Loucy (cell line): ENCODE data around the gene LYZL6.

ENCODE experiments used
- H2AFZ ChIP-seq: fragments of 200-600 bp; sonication (generic); 2 replicates; pipeline ENCODE4 v1.6.0; 2016; ENCODE audit warnings: antibody characterized with exemption, mild to moderate bottlenecking, low read length, moderate library complexity
- H3F3A ChIP-seq: fragments of 200-600 bp; 2 replicates; pipeline ENCODE4 v1.6.0; 2016; ENCODE audit warnings: antibody characterized with exemption, low read depth, mild to moderate bottlenecking
- H3K27me3 ChIP-seq: fragments of 200-600 bp; sonication (generic); 2 replicates; pipeline ENCODE4 v1.6.1; 2014; ENCODE audit warnings: low read length, mild to moderate bottlenecking; ENCODE audit not compliant: insufficient read depth, poor library complexity, severe bottlenecking
- H3K36me3 ChIP-seq: fragments of 200-600 bp; sonication (generic); 2 replicates; pipeline ENCODE4 v1.6.1; 2016; ENCODE audit warnings: low read length; ENCODE audit not compliant: insufficient read depth
- H3K4me1 ChIP-seq: fragments of 200-600 bp; sonication (generic); 2 replicates; pipeline ENCODE4 v1.5.1; 2014; ENCODE audit warnings: low read length, mild to moderate bottlenecking; ENCODE audit not compliant: insufficient read depth, poor library complexity, severe bottlenecking
- H3K4me2 ChIP-seq: fragments of 200-600 bp; sonication (generic); 2 replicates; pipeline ENCODE4 v1.6.0; 2014; ENCODE audit warnings: antibody characterized with exemption, low read length, low read depth, mild to moderate bottlenecking; ENCODE audit not compliant: poor library complexity, severe bottlenecking
- H3K4me3 ChIP-seq: fragments of 200-600 bp; sonication (generic); 2 replicates; pipeline ENCODE4 v1.5.1; 2014; ENCODE audit warnings: low read length, mild to moderate bottlenecking, mixed read lengths; ENCODE audit not compliant: poor library complexity, severe bottlenecking
- H3K79me2 ChIP-seq: fragments of 200-600 bp; sonication (generic); 2 replicates; pipeline ENCODE4 v1.6.1; 2014; ENCODE audit warnings: low read length; ENCODE audit not compliant: insufficient read depth
- H3K9ac ChIP-seq: fragments of 200-600 bp; sonication (generic); 2 replicates; pipeline ENCODE4 v1.6.0; 2014; ENCODE audit warnings: mild to moderate bottlenecking, low read depth, low read length, moderate library complexity; ENCODE audit not compliant: poor library complexity, severe bottlenecking
- H3K9me2 ChIP-seq: fragments of 200-600 bp; sonication (generic); replicated peaks from 2 replicates; pipeline ENCODE4 v1.6.1; 2016; ENCODE audit warnings: low read depth, low read length, mixed read lengths
- H3K9me3 ChIP-seq: fragments of 200-600 bp; sonication (generic); 2 replicates; pipeline ENCODE4 v1.6.1; 2014; ENCODE audit warnings: mild to moderate bottlenecking, antibody characterized with exemption, low read length, low read depth; ENCODE audit not compliant: insufficient read depth
- H4K20me1 ChIP-seq: fragments of 200-600 bp; sonication (generic); 2 replicates; pipeline ENCODE4 v1.6.0; 2014; ENCODE audit warnings: antibody characterized with exemption, low read length, mild to moderate bottlenecking; ENCODE audit not compliant: insufficient read depth, poor library complexity, severe bottlenecking
- EZH2phosphoT487 ChIP-seq: fragments of 200-600 bp; IDR thresholded peaks from 2 replicates; pipeline ENCODE4 v1.6.1; 2018; ENCODE audit warnings: antibody characterized with exemption, mild to moderate bottlenecking, moderate library complexity, borderline replicate concordance
- TF ChIP-seq, protein P1 (sequence below): fragments of 200-600 bp; sonication (generic); conservative IDR thresholded peaks from 2 replicates; pipeline ENCODE4 v1.5.1; 2014; ENCODE audit warnings: mild to moderate bottlenecking, antibody characterized with exemption, low read length

The LYZL6 gene

GRCh38 chr17:35918665-35919064 is 24.8 kb downstream of the LYZL6 start:
- H3K4me3 ChIP-seq, result no peak overlapping the region
- peaks cover 15% of the 10 kb centered on the region for H3K4me1 ChIP-seq
- H3K4me2 ChIP-seq, result peak overlapping the region; percentile 17
- H3K9ac ChIP-seq, result no peak overlapping the region
- H3K36me3 ChIP-seq, result no peaks in the 10 kb centered on the region
- no peaks in the 10 kb centered on the region for H4K20me1 ChIP-seq
- no peaks in the 10 kb centered on the region for H3F3A ChIP-seq
- no peaks in the 10 kb centered on the region for H3K9me2 ChIP-seq
- TF ChIP-seq, protein P1, sequence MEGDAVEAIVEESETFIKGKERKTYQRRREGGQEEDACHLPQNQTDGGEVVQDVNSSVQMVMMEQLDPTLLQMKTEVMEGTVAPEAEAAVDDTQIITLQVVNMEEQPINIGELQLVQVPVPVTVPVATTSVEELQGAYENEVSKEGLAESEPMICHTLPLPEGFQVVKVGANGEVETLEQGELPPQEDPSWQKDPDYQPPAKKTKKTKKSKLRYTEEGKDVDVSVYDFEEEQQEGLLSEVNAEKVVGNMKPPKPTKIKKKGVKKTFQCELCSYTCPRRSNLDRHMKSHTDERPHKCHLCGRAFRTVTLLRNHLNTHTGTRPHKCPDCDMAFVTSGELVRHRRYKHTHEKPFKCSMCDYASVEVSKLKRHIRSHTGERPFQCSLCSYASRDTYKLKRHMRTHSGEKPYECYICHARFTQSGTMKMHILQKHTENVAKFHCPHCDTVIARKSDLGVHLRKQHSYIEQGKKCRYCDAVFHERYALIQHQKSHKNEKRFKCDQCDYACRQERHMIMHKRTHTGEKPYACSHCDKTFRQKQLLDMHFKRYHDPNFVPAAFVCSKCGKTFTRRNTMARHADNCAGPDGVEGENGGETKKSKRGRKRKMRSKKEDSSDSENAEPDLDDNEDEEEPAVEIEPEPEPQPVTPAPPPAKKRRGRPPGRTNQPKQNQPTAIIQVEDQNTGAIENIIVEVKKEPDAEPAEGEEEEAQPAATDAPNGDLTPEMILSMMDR, result no peak
- TF ChIP-seq EZH2phosphoT487, result no peak
- H3K27me3 ChIP-seq, result no peaks in the 10 kb centered on the region
- H3K79me2 ChIP-seq, result no peaks in the 10 kb centered on the region
- no peak overlapping the region for H2AFZ ChIP-seq
- H3K9me3 ChIP-seq, result no peaks in the 10 kb centered on the region

DNA sequence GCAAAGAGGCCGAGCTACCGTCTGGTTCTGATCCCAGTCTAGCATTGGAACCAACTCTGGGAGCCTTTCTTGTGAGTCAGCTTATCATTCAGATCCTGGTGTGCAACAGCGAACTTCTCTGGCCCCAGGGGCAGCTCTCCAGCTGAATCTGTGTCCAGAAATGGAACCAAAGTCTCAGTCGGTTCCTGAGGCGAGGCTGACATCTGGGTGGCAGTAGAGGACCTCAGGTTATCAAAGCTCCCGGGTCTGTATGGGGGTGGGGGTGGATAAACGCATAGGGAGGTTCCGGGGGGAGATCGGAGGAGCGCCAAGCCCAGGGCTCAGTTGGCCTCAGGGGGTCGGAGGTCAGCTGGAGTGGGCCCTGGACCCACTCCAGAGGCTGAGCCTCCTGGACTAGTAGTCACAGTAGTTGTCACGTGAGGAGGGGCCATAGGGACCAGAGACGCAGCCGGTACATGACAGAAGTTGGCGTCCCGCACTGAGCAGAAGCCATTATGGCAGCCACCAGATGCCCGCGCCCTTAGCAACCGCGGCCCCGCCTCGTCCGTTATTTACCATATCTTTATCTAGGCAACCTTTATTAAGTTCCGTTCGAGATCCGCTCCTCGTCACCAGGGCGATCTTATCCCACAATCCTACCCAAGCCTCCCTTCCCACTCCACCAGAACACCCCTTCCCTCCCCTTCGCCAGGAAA is 25.8 kb downstream of the LYZL6 start:
- Histone ChIP-seq H3K9me2 (no peaks in the 10 kb centered on the region), H2AFZ (no peak overlapping the region), H3K9ac (no peak overlapping the region), H3K4me2 (no peak overlapping the region), H3K9me3 (no peaks in the 10 kb centered on the region), H4K20me1 (no peaks in the 10 kb centered on the region), H3K36me3 (no peaks in the 10 kb centered on the region), H3K79me2 (no peaks in the 10 kb centered on the region), H3F3A (no peaks in the 10 kb centered on the region), H3K4me1 (peaks cover 15% of the 10 kb centered on the region), H3K4me3 (no peak overlapping the region), H3K27me3 (no peaks in the 10 kb centered on the region)
- TF ChIP-seq, protein P1, result no peak
- TF ChIP-seq EZH2phosphoT487, result no peak

GRCh38 chr17:35915153-35915964 is 28.2 kb downstream of the LYZL6 start:
- Histone ChIP-seq H3F3A (no peaks in the 10 kb centered on the region), H3K36me3 (no peaks in the 10 kb centered on the region), H3K79me2 (no peaks in the 10 kb centered on the region), H3K27me3 (no peaks in the 10 kb centered on the region), H3K9ac (no peak overlapping the region), H4K20me1 (no peaks in the 10 kb centered on the region), H3K9me2 (no peaks in the 10 kb centered on the region), H2AFZ (no peak overlapping the region), H3K4me1 (peaks cover 12% of the 10 kb centered on the region), H3K4me2 (no peak overlapping the region), H3K4me3 (no peak overlapping the region), H3K9me3 (no peaks in the 10 kb centered on the region)
- TF ChIP-seq EZH2phosphoT487, result no peak
- TF ChIP-seq, protein P1, result no peak
